Measurements from ENCODE around the gene SORL1-AS1.

The SORL1-AS1 gene

GRCh38 chr11:121489823-121490222 lies 37.1 kb upstream of the SORL1-AS1 start:
- H3K4me3 ChIP-seq (ENCODE audit: low read depth, low read length) = no peak overlapping the region
- no peak for TF ChIP-seq CTCF (IDR thresholded peaks at IDR 0.05; ENCODE audit: borderline replicate concordance, insufficient read depth, low read depth, low read length)

DNA sequence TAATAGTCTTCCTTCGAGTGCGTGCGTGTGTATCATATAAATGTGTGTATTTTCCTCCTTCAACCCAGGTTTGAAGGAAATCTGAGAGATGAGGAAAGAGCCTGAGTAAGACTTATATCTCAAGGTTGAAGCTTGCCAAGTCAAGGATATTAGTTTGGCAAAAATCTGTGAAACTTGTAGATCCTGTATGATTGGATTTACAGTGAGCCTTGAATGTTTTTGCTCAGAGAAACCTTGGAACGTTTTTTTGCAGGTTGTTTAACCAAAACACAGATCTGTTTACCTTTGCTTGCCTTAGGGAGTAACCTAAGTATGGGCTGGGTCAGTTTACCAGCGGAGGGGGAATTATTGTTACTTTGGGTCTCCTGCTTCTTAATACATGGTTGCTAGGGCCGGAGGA lies 35.9 kb upstream of the SORL1-AS1 start:
- H3K4me3 ChIP-seq (ENCODE audit: low read depth, low read length) = no peak overlapping the region
- TF ChIP-seq CTCF (IDR thresholded peaks at IDR 0.05; ENCODE audit: borderline replicate concordance, insufficient read depth, low read depth, low read length) = no peak

- no peak overlapping the region for H3K4me3 ChIP-seq (ENCODE audit: low read depth, low read length)
- TF ChIP-seq CTCF (IDR thresholded peaks at IDR 0.05; ENCODE audit: borderline replicate concordance, insufficient read depth, low read depth, low read length) = no peak
Measured at GRCh38 chr11:121488170-121488569, 35.4 kb upstream of the SORL1-AS1 start.

DNA sequence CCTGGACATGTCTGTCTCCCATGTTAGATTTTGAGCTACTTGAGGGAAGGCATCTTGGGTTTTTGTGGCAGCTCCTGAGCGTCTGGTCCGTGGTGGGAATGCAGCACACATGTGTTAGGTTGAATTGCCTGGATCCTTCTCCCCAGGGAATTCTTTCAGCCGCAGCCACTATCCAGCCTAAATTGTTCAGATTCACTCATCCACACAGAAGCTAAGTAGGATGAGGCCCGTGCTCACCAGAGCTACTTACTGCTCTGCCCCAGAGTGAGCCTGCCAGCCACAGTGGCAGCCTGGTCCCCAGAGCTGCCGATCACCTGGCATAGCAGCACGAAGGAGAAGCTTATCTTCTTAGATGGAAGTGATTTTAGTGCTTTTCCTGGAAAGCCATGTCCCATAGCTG lies 34.4 kb upstream of the SORL1-AS1 start:
- TF ChIP-seq CTCF (IDR thresholded peaks at IDR 0.05; ENCODE audit: borderline replicate concordance, insufficient read depth, low read depth, low read length) = no peak
- no peak overlapping the region for H3K4me3 ChIP-seq (ENCODE audit: low read depth, low read length)

- no peak for TF ChIP-seq CTCF (IDR thresholded peaks at IDR 0.05; ENCODE audit: borderline replicate concordance, insufficient read depth, low read depth, low read length)
- H3K4me3 ChIP-seq (ENCODE audit: low read depth, low read length) = no peak overlapping the region
Measured at GRCh38 chr11:121486054-121486453, 33.3 kb upstream of the SORL1-AS1 start.

- H3K4me3 ChIP-seq (ENCODE audit: low read depth, low read length) = no peak overlapping the region
Measured at GRCh38 chr11:121485216-121485615, 32.4 kb upstream of the SORL1-AS1 start.

More at GRCh38 chr11:121485216-121485615, 32.4 kb upstream of the SORL1-AS1 start:
- TF ChIP-seq CTCF (IDR thresholded peaks at IDR 0.05; ENCODE audit: borderline replicate concordance, insufficient read depth, low read depth, low read length) = no peak
